KBM-7 (cell line): ENCODE data around the gene PIK3CB.
"Not testable (repeated sequence)": the region's sequence is repeated elsewhere in the genome, so short reads cannot be mapped to it uniquely, and the experiment has no call there.

ENCODE experiments used
- DNase-seq: peaks from one replicate; pipeline ENCODE4 v3.0.0-alpha.2; 2015
- in situ Hi-C: fragments of 300-500 bp; cut with MboI; formaldehyde crosslinking; loops from 2 replicates; pipeline ENCODE4 v1.14.3; 2020; ENCODE audit warnings: low sequenced_read_pairs, low pct_unique_long_range_greater_than_20kb, mixed read lengths

PIK3CB gene

DNA sequence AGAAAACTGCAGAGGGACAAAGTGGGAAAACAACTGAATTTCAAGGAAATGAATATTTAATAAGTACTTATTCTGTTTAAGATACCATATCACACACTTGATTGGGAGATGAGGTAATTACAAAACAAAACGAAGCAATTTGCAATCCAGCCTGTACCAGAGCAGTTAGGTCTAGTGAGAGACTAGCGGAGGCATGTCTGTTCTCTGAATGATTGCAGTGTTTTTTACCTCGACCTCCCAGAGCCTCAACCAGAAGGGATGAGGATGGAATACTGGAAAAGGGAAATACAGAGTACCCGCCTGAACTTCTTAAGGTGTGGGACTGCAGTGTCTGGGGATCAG, 59.5 kb downstream of the PIK3CB start:
- DNase-seq: peak; percentile 47
- in situ Hi-C loops: no loop called here

DNA sequence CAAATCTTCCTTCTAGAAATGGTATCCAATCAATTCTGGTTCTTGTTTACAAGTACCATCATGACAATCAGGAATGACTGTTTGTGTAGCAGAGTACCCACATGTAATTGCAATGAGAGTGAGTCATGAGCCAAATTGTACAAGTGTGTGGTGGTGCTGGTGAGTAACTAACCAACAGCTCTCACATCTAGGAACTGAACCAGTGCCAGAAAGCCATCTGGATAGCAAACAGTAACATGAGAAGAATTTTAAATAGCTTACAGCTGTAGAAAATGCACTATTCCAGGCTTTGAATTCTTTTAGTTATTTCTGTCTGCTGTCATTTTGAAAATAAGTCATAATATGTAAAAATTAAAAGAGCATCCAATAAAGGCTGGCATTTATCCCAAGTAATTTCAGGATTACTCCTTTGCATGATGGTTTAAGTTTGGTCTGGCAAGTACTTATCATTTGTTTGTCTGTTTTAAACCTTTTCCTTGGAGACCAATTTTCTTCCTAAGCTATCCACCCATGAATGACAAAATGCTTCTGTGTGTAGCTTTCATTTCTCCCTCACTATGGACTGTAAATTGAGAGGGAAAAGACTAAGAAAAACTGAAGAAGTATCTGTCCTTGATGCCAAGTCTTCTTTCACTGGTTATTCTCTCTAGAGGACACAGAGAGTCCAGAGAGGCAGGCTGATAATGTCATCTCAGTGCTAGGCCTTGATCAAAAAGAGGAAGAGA, 60.0 kb downstream of the PIK3CB start:
- in situ Hi-C loops: no loop called here
- peak; percentile 58 for DNase-seq

DNA sequence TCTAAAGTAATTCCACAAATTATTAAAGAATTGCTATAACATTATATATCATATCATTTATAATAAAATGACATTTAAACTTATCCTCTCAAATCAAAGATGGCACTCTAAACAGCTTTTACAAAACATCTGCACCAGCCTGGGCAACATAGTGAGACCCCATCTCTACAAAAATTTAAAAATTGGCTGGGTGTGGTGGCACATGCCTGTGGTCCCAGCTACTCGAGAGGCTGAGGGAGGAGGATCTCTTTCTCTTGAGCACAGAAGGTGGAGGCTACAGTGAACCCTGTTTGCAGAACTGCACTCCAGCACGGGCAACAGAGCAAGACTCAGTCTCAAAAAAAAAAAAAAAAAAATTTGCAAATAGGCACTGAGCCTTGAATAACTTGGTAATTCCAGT, 63.1 kb downstream of the PIK3CB start:
- in situ Hi-C loops: no loop called here
- no peak for DNase-seq

DNA sequence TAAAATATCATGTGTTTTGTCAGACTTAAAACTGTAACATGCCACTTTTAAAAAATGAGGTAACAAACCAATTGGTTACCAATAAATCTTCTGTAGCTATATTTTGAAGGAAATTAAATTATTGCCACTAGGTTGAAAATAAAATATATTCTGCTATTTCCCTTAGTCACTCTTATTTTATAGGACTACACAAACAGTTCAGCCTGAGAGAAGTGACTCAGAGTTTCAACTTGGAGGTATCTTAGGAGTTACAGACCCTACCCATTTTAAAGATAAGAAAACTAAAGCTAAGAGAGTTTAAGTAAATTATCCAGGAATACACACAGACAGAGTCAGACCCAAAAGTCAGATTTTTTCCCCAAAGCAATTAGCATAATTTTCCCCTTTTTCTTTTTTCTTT, 65.1 kb downstream of the PIK3CB start:
- no peak for DNase-seq
- in situ Hi-C loops: no loop called here

DNA sequence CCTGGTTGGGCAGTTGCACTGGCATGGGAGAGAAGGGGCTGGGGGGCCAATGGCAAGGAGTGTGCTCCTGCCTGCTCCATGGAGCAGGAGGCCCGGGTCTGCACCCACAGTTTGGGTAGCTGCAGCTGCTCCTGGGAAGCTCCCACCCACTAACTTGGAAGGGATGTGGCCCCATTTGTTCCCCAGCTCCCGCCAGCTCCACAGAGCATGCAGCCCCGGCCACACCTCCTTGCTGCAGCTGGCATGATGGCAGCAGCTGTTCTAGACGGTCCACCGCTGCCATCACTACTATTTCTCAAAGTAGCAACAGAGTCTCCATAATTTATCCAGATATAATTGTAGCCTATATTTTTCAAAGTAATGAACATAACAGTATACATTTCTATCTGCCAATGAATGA, 65.8 kb downstream of the PIK3CB start:
- in situ Hi-C loops: no loop called here
- DNase-seq: no peak

DNA sequence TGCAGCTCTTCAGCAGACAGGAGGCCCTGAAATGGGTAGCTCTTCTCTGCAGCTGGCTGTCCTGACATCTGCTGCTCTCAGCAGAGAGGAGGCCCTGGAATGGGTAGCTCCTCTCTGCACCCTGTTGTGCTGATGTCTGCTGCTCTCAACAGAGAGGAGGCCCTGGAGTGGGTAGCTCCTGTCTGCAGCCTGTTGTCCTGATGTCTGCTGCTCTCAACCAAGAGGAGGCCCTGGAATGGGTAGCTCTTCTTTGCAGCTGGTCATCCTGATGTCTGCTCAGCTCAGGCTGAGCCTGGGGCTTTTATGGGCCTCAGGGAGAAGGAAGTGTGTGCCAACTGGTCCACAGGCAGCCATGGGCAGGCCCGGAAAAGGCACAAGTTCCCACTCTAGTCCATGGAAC, 66.6 kb downstream of the PIK3CB start:
- in situ Hi-C loops: no loop called here

DNA sequence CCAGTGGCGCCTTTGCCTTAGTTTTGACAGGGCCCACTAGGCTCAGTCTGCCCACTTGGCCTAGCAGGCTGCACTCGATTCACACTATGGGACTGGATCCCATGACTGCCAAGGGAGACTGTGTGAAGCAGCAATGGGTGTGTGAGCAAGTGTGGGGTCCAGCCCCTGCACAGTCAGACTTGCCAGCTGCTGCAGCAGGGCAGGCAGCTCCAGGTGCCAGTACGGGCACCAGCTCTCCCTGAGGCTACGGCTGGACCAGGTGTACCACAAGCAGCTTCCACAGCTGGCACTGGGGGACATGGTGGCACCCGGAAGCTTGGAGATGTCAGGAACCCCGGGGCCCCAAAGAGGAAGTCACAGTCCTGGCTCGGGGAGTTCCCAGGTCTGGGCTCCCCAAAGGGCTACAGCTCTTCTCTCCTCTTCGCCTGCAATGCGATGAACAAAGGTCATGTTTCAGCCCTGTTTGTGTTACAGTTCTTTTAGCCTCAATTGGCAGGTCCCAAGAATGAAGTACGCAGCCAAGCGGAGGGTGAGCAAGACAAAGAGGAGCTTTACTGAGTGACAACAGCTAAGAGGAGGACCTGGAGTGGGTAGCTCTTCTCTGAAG, 67.1 kb downstream of the PIK3CB start:
- DNase-seq: no peak
- in situ Hi-C loops: no loop called here

More for the DNA sequence above, 66.6 kb downstream of the PIK3CB start:
- peak; percentile 45 for DNase-seq

DNA sequence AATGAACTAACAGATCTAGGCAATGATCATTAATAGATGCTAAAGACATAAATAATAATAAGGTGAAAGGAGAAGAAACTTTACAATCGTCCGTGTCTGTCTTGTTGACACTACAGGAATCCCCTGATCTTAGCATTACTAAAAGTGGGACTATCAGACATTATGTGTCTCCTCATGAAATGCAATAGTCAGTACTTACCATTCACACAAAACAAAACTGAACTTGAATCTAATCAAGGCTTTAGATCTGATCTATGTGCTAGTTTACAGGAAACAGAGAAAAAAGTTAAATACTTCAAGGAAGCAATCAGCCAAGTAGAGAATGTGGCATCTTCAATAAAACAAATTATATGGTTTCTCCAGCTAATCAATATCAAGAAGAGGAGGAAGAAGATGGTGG, 73.7 kb downstream of the PIK3CB start:
- in situ Hi-C loops: no loop called here
- DNase-seq: no peak

DNA sequence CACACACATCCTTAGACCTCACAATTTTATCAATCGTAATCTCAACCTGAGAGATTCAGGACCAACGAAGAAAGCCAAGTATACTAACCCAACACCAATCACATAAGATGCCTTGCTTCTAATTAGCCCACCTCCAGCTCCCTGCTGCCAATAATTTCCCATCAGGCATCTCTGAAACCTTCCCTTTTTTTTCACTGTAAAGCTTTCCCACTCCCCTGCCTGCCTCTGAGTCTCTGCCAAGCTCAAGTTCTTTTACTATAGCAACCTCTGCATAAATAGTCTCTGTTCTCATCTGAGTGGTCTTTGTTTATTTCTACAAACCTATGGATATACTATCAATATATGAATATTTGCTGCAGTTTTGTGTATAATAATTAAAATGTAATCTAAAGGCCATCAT, 86.5 kb downstream of the PIK3CB start:
- in situ Hi-C loops: no loop called here
- peak; percentile 8 for DNase-seq

DNA sequence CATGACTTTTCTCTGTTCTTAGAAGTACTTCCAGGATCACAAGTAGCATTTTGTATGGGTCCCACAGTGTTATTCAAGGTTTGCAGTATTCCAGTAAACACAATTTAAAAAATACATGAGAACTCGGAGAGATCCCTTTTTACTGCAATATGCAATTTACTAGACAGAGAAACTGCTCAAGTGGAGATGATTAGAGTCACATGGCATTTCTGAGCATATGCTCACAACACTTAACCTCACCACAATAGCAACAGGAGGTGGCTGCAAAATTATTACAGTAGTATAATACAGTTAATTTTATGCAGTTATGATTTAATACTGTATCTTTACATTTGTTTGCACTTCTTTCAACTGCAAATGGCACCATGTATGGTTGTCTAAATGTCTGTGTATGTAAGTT, 87.5 kb downstream of the PIK3CB start:
- DNase-seq: peak; percentile 25
- in situ Hi-C loops: no loop called here

DNA sequence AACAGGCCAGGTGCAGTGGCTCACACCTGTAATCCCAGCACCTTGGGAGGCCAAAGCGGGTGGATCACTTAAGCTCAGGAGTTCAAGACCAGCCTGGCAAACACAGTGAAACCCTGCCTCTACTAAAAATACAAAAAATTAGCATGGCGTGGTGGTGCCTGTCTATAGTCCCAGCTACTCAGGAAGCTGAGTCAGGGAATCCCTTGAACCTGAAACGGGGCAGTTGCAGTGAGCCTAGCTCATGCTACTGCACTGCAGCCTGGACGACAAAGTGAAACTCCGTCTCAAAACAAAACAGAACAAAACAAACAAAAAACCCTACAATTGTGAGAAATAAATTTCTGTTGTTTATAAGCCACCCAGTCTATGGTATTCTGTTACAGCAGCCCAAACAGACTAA, 94.7 kb downstream of the PIK3CB start:
- in situ Hi-C loops: no loop called here
- no peak for DNase-seq

DNA sequence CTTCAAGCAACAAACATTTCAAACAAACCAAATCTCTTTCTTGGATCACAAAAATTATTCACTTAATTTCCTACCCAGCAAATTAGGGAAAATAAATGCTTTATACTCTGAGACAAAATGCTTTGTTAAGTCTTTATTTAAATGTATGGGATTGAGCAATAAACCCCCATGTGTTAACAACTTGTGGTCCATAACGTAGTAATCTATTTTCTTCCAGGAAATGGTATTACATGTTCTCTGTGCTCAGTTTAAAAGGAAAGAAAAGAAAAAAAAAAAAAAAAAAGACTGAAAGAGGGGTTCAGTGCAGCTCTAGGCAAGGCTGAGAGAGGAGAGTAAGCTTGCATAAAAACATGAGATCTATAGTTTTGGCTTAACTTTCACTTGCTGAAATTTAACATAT, 102.3 kb downstream of the PIK3CB start:
- in situ Hi-C loops: no loop called here
- no peak for DNase-seq

DNA sequence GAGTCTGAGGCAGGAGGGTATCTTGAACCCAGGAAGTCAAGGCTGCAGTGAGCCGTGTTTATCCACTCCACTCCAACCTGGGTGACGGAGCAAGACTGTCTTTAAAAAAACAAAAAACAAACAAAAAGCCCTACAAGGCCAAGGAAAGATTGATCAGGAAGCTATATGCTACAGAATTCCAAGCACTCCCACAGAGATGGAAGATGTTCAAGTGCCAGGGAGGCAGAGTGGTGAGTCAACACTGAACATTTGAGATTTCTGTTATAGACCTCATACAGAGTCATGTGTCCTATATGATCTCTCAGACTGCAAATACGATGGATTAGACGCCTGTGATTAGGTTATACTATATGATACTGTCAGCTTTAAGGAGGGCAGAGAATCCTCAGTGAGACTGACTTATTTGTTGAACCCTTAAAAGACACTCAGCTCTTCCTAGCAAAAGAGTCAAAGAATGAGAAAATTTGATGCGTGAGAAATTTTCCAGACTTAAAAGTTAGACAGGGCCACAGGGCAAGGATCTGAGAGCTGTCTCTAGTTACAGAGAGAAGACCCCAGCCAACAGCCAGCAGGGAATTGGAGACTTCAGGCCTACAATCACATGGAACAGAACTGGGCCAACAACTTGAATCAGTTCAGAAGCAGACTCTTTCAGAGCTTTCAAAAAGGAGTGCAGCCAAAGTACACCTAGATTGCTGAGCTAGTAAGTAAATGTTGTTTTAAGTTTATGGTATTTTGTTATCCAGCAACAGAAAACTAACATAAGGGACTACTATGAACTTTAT, 107.6 kb downstream of the PIK3CB start:
- in situ Hi-C loops: no loop called here
- no peak for DNase-seq

DNA sequence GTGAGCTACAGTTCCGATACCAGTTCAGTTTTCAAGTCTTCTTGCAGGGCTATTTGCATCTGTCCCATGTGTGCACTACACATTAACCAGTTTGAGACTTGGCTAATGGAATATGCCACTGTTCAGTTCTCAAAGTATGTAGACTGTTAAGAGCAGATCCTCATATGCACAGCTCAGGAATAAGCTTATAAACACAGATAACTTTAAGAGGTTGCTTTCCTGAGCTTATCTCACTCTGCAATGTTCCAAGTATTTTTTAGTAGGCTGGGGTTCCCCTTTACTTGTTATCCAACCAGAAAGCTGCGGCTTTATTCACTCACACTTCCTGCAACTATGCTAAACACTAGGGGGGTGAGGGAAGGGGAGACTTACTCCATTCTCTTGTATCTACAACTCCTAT, 108.7 kb downstream of the PIK3CB start:
- peak; percentile 25 for DNase-seq
- in situ Hi-C loops: not testable (repeated sequence)

DNA sequence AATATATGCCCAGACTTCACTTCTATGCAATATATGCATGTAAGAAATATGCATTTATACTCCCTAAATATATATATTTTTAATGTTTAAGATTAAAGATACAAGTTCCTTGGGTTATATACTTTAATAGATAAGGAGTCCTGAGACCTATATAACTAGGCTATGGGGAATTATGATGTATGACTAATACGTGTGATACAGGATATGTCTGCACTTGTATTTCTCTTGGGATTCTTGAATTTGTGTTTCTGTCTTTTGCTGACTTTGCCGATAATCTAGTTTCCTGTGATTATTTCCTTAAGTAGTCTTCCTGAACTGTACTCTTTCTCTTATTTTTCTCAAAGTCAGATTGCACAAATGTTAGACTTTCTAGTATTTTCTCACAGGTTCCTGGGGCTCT, 109.6 kb downstream of the PIK3CB start:
- no peak for DNase-seq

DNA sequence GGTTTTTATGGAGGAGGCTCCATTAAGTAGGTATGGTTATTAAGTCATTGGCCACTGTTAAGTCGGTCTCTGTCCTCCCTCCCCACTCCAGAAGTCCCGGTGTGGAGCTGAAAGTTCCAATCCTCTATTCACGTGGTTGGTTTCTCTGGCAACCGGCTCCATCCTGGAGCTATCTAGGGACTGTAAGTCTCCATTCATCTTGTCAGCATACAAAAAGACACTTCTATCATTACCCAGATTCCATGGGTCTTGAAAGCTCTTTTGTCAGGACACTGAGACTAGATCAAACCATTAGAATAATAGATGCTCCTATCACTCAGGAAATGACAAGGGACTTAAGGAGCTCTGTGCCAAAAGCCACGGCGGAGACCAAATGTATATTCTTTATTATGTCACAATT, 110.3 kb downstream of the PIK3CB start:
- in situ Hi-C loops: no loop called here
- no peak for DNase-seq

More for the DNA sequence above, 109.6 kb downstream of the PIK3CB start:
- in situ Hi-C loops: no loop called here

DNA sequence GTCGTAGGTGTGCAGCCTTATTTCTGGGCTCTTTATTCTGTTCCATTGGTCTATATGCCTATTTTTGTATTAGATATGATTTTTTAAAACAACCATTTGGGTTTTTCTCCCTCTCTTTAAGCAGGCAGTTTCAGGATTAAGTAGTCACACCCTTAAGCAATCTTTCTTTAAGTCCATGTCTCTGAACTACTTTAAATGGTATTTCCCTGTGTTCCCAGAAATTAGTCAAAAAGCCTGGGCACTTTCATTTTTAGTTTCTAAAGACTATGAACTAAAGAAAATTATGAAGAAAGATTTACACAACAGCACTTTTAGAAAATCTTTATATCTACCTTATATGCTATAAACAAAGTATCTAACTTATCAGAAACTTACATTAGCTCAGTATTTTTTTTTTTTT, 115.9 kb downstream of the PIK3CB start:
- DNase-seq: no peak
- in situ Hi-C loops: no loop called here

DNA sequence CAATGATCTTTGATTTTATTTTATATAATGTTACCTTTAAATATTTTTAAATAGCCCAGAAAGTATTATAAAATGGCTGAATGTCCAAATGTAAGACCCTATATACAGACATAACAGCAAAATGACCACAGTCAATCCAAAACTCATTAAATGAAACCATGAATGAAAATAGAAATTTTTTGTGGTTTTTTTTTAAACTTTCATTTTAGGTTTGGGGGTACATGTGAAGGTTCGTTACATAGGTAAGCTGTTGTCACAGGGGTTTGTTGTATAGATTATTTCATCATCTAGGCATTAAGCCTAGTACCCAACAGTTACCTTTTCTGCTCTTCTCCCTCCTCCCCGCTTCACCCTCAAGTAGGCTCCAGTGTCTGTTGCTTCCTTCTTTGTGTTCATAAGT, 117.4 kb downstream of the PIK3CB start:
- in situ Hi-C loops: no loop called here
- no peak for DNase-seq

DNA sequence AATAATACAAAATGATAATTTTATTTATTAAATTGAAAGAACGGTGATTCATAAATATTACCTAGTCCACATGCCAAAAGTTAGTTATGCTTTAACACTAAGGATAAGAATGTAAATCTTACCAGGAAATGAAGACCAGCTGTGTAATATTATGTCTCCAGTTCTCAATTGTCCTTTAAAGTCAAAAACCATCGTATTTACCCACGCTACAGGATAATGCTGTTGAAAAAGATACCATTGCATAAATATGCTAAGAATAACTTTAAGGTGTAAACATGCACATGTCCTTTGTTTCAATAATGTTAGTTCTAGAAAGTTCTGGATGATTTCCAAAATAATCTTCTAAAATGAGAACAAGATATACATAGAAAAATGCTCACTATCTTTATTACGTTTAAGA, 122.6 kb downstream of the PIK3CB start:
- in situ Hi-C loops: no loop called here
- no peak for DNase-seq

DNA sequence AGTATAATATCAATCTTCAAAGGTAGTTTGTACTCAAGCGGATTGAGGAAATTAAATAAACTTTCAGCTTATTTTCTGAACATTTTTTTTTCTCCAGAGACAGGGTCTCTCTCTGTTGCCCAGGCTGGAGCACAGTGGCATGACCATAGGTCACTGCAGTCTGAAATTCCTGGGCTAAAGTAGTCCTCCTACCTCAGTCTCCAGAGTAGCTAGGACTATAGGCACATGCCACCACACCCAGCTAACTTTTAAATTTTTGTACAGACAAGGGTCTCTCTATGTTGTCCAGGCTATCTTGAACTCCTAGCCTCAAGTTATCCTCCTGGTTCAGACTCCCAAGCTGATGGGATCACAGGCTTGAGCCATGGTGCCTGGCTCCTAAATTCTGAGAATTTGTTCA, 129.1 kb downstream of the PIK3CB start:
- no peak for DNase-seq
- in situ Hi-C loops: loop anchor here (10.0 kb wide), 1 partner anchor 209 kb away; no protein-coding TSS in a partner anchor
